Measurements from ENCODE around the gene PPP1R14D.

DNA sequence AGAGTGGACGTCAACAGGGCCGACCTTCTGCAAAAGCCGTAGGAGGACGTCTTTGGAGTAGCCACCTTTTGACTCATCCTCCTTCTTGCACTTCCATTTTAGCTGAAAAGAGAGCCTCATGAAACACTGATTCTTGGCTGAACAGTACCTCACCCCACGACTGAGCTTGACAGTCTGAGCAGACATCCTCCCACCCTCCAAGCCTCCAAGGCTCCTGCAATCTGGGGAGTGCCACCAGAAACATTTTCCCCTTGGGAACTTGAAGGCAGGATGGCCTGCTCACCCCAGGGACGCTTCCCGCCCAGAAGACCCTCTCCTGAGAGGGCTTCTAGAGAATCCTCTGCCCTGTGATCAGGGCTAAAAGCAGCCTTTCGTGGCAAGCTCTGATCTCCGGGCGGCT, 53.5 kb downstream of the PPP1R14D start:
- TF ChIP-seq, protein P1, sequence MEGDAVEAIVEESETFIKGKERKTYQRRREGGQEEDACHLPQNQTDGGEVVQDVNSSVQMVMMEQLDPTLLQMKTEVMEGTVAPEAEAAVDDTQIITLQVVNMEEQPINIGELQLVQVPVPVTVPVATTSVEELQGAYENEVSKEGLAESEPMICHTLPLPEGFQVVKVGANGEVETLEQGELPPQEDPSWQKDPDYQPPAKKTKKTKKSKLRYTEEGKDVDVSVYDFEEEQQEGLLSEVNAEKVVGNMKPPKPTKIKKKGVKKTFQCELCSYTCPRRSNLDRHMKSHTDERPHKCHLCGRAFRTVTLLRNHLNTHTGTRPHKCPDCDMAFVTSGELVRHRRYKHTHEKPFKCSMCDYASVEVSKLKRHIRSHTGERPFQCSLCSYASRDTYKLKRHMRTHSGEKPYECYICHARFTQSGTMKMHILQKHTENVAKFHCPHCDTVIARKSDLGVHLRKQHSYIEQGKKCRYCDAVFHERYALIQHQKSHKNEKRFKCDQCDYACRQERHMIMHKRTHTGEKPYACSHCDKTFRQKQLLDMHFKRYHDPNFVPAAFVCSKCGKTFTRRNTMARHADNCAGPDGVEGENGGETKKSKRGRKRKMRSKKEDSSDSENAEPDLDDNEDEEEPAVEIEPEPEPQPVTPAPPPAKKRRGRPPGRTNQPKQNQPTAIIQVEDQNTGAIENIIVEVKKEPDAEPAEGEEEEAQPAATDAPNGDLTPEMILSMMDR (IDR thresholded peaks at IDR 0.05): no peak
- TF ChIP-seq POLR2AphosphoS5 (IDR thresholded peaks at IDR 0.05): no peak
